Psoas muscle (tissue), 8 donors: ENCODE data around the gene PXK. TPM values are rescaled to one million over a fixed set of nuclear protein-coding genes. Genes with fewer than 3 reads are reported as not detected.

Source experiments
- ATAC-seq, 4 donors: fragments of 200-7000 bp; cut with Tn5 transposase; one replicate each; pipeline ENCODE4 v1.9.1; 2020; ENCODE audit warnings: moderate library complexity in 3 of 4, mild to moderate bottlenecking in 2 of 4
- DNase-seq, 2 donors: peaks; one replicate each; pipeline ENCODE4 v3.0.0-alpha.2; 2020
- H3K27ac ChIP-seq: fragments of 200-600 bp; one replicate; pipeline ENCODE4 v1.8.0; 2022
- H3K27me3 ChIP-seq, 3 donors: fragments of 200-600 bp in 1 of 3; one replicate each; pipeline versions ENCODE4 v1.6.1 to v1.8.0; 2013 to 2022; ENCODE audit warnings: low read length in 2 of 3, mild to moderate bottlenecking in 2 of 3, moderate library complexity in 1 of 3; ENCODE audit not compliant: insufficient read depth in 3 of 3
- H3K36me3 ChIP-seq, 2 donors: fragments of 200-600 bp in 1 of 2; one replicate each; pipeline versions ENCODE4 v1.6.1 to v1.8.0; 2013 to 2022; ENCODE audit warnings: low read depth in 1 of 2, mild to moderate bottlenecking in 1 of 2, moderate library complexity in 1 of 2; ENCODE audit not compliant: insufficient read depth in 1 of 2
- H3K4me1 ChIP-seq: fragments of 200-600 bp; one replicate; pipeline ENCODE4 v1.8.0; 2022
- H3K4me3 ChIP-seq: fragments of 200-600 bp; one replicate; pipeline ENCODE4 v1.8.0; 2022; ENCODE audit warnings: mild to moderate bottlenecking
- H3K9me3 ChIP-seq: fragments of 200-600 bp; one replicate; pipeline ENCODE4 v1.8.0; 2022
- CTCF ChIP-seq: fragments of 200-600 bp; IDR thresholded peaks from one replicate; pipeline ENCODE4 v1.8.0; 2022; ENCODE audit warnings: antibody characterized with exemption
- WGBS, 3 donors: extraction: QIAGEN DNeasy Blood & Tissue Kit; methylation state at CpG; one replicate each; pipeline versions ENCODE4 v1.1.6 to v1.1.7; 2013; 5-methylcytosine and 5-hydroxymethylcytosine counted together
- intact Hi-C, 2 donors: fragments of 100-400 bp; cut with DNase I; formaldehyde crosslinking; loops; one replicate each; pipeline versions ENCODE4 v1.11.0 to v1.14.2; 2022
- polyA plus RNA-seq, 3 donors: library from polyadenylated mRNA; stranded (reverse); fragments of 200-250 nt; gene quantifications; one replicate each; pipeline ENCODE4 v1.2.3, GENCODE V29; 2013
- total RNA-seq, 4 donors: library from RNA; stranded (reverse); fragmentation: NEBNext Ultra II Directional in 2 of 4; extraction: Animal tissue kit (Norgen Biotek cat#: 25700) in 2 of 4; gene quantifications; one replicate each; pipeline versions ENCODE4 v1.2.1 to v1.2.4, GENCODE V29; 2021 to 2023
- donor health status: healthy with polysubstance abuse.
- donor health status: DM: no; HTN: no; CAD: no; lungs with moderate emphysema.
- donor health status: Bipolar disorder and iron deficiency.
- donor health status: healthy.
- donor health status: DM: yes; HTN: yes; CAD: no.
- donor health status: DM: no; HTN: no; CAD: no.
- donor health status: DM: no; HTN: no; CAD: no.
- donor health status: DM: yes; HTN: yes; CAD: no.

The PXK gene
- total and polyA plus RNA-seq, 7 donors: 3.4 to 17.5 (median 15.5) TPM

DNA sequence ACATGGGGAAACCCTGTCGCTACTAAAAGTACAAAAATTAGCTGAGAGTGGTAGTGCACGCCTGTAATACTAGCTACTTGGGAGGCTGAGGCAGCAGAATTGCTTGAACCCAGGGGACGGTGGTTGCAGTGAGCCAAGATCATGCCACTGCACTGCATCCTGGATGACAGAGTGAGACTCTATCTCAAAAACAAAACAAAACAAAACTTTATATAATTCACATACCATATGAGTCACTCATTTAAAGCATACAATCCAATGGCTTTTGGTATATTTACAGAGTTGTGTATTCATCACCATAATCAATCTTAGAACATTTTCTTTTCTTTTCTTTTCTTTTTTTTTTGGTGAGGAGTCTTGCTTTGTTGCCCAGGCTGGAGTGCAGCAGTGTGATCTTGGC, 8.7 kb downstream of the PXK start:
- no peak for TF ChIP-seq CTCF
- 82 to 91% (median 88%) methylated on average over 3 of the region's 3 CpGs for WGBS, 3 donors
- H3K36me3 ChIP-seq: peaks cover 0 to 11% of the 10 kb centered on the region in 2 donors
- no peak overlapping the region for H3K27ac ChIP-seq
- intact Hi-C loops: no loop called here
- ATAC-seq: no peak
- no peaks in the 10 kb centered on the region for H3K9me3 ChIP-seq
- no peak for DNase-seq
- no peak overlapping the region for H3K4me3 ChIP-seq
- H3K4me1 ChIP-seq: peaks cover 2% of the 10 kb centered on the region
- no peaks in the 10 kb centered on the region for H3K27me3 ChIP-seq

DNA sequence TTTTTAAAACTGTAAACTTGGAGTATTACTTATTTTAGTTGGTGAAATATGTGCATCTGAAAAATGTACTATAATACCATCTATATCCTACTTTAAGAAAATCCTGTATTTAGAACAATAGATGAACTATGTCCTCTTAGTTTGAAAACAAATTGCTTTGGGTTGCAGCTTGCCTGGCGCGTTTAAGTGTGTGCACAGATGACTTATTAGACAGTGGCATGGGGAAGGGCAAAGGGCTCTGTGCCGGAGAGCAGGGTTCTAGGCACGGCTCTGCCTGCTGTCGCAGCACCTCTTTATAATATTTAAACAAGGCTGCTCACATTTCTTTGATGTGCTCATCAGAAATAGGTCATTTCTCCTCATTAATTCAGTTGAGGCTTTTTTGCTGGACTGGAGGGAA, 10.0 kb downstream of the PXK start:
- no peak for ATAC-seq

GRCh38 chr3:58345457-58345856, 12.8 kb downstream of the PXK start:
- WGBS, 3 donors: 95 to 99% (median 96%) methylated on average over 4 of the region's 4 CpGs
- Histone ChIP-seq H3K27ac (no peak overlapping the region), H3K4me3 (no peak overlapping the region), H3K4me1 (peaks cover 2% of the 10 kb centered on the region), H3K36me3 (peaks cover 0 to 8% of the 10 kb centered on the region in 2 donors), H3K27me3 (no peaks in the 10 kb centered on the region), H3K9me3 (no peaks in the 10 kb centered on the region)
- ATAC-seq (no peak), DNase-seq (no peak)
- TF ChIP-seq CTCF: no peak
- intact Hi-C loops: no loop called here

More for the DNA sequence above, 10.0 kb downstream of the PXK start:
- no peaks in the 10 kb centered on the region for H3K27me3 ChIP-seq
- WGBS, 3 donors: 77 to 86% (median 81%) methylated on average over 5 of the region's 5 CpGs
- TF ChIP-seq CTCF: no peak
- no peaks in the 10 kb centered on the region for H3K9me3 ChIP-seq
- intact Hi-C loops: no loop called here
- H3K4me3 ChIP-seq: no peak overlapping the region
- no peak for DNase-seq
- no peaks in the 10 kb centered on the region for H3K4me1 ChIP-seq
- H3K36me3 ChIP-seq: peaks cover 0 to 11% of the 10 kb centered on the region in 2 donors
- H3K27ac ChIP-seq: no peak overlapping the region

DNA sequence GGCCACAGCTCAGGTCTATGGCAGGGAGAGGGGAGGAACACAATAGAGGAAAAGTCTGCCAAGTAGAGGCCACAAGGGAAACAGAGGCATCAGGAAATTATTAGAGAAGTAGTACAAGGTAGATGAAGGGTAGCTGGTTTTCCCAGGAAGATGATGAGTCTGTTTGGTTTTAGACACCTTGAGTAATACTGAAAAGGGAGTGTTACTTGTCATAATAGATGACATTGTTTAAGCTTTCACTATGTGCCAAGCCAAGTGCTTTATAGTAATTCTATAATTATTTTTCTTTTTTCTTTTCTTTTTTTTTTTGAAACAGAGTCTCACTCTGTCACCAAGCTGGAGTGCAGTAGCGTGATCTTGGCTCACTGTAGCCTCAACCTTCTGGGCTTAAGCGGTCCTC, 13.7 kb downstream of the PXK start:
- no peaks in the 10 kb centered on the region for H3K27me3 ChIP-seq
- no peak for DNase-seq
- no peak for TF ChIP-seq CTCF
- 76 to 100% (median 100%) methylated on average over 2 of the region's 2 CpGs for WGBS, 3 donors
- no peak for ATAC-seq
- no peaks in the 10 kb centered on the region for H3K9me3 ChIP-seq
- peaks cover 0 to 3% of the 10 kb centered on the region in 2 donors for H3K36me3 ChIP-seq
- peaks cover 8% of the 10 kb centered on the region for H3K4me1 ChIP-seq
- no peak overlapping the region for H3K27ac ChIP-seq
- H3K4me3 ChIP-seq: no peak overlapping the region
- intact Hi-C loops: no loop called here

DNA sequence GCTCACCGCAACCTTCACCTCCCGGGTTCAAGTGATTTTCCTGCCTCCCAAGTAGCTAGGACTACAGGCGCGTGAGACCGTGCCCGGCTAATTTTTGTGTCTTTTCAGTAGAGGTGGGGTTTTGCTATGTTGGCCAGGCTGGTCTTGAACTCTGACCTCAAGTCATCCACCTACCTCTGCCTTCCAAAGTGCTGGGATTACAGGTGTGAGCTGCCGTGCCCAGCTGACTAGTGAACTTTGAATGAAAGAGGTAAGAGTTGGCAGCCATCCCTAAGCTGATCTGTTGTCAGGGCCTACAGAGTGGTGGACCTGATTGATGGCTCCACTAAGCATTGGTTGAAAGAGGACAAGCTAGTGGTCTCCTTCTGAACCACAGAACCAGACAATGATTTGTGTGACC, 15.3 kb downstream of the PXK start:
- Histone ChIP-seq H3K27ac (no peak overlapping the region), H3K9me3 (no peaks in the 10 kb centered on the region), H3K36me3 (no peaks in the 10 kb centered on the region), H3K4me1 (peaks cover 12% of the 10 kb centered on the region), H3K4me3 (no peak overlapping the region), H3K27me3 (no peaks in the 10 kb centered on the region)
- no peak for TF ChIP-seq CTCF
- DNase-seq: no peak
- no peak for ATAC-seq
- intact Hi-C loops: no loop called here
- WGBS, 3 donors: 91 to 96% (median 94%) methylated on average over 7 of the region's 7 CpGs
